Ovary (tissue), 3 donors: Measurements from ENCODE around the gene MRTFA.

Source experiments
- EP300 ChIP-seq: sonication (generic); formaldehyde crosslinking; IDR thresholded peaks from one replicate; pipeline ENCODE4 v1.6.1; 2017; ENCODE audit warnings: antibody characterized with exemption
- POLR2A ChIP-seq: fragments of 450-650 bp; IDR thresholded peaks from one replicate; pipeline ENCODE4 v1.6.1; 2017; ENCODE audit warnings: antibody characterized with exemption, mild to moderate bottlenecking, moderate library complexity
- TF ChIP-seq, protein P1 (sequence below), 3 donors: fragments of 450-650 bp in 2 of 3; fragments of 200-600 bp in 1 of 3; IDR thresholded peaks; one replicate each; pipeline versions ENCODE4 v1.5.1 to v1.8.0; 2016 to 2022; ENCODE audit warnings: antibody characterized with exemption in 3 of 3, mild to moderate bottlenecking in 1 of 3
- donor health status: DM: no; HTN: no; CAD: no.

DNA sequence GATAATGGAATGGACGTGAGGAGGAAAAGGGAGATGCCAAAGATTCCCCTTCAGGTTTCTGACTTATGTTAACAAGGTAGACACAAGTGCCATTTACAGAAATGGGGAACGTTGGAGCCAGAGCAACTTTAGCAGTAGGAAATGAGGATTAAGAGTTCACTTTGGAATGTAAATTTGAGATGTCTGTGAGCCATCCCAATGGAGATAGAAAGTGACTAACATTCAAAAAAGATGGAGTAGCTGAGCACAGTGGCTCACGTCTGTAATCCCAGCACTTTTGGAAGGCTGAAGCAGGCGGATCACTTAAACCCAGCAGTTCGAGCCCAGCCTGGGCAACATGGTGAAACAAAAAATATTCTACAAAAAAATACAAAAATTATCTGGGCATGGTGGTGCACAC is 19.9 kb downstream of the MRTFA start:
- TF ChIP-seq, protein P1, sequence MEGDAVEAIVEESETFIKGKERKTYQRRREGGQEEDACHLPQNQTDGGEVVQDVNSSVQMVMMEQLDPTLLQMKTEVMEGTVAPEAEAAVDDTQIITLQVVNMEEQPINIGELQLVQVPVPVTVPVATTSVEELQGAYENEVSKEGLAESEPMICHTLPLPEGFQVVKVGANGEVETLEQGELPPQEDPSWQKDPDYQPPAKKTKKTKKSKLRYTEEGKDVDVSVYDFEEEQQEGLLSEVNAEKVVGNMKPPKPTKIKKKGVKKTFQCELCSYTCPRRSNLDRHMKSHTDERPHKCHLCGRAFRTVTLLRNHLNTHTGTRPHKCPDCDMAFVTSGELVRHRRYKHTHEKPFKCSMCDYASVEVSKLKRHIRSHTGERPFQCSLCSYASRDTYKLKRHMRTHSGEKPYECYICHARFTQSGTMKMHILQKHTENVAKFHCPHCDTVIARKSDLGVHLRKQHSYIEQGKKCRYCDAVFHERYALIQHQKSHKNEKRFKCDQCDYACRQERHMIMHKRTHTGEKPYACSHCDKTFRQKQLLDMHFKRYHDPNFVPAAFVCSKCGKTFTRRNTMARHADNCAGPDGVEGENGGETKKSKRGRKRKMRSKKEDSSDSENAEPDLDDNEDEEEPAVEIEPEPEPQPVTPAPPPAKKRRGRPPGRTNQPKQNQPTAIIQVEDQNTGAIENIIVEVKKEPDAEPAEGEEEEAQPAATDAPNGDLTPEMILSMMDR (IDR thresholded peaks at IDR 0.05): no peak
- TF ChIP-seq POLR2A (no peak), EP300 (no peak)
